GM21381 (cell line): Measurements from ENCODE around the gene LRRC14B.
"Not testable (repeated sequence)": the region's sequence is repeated elsewhere in the genome, so short reads cannot be mapped to it uniquely, and the experiment has no call there.

Source experiments
- ATAC-seq: cut with Tn5 transposase; IDR thresholded peaks from one replicate; pipeline ENCODE4 v1.9.1; 2021; ENCODE audit warnings: mild to moderate bottlenecking, moderate library complexity; ENCODE audit not compliant: unreplicated experiment

The LRRC14B gene

GRCh38 chr5:159448-160172 is 31.7 kb upstream of the LRRC14B start:
- no peak for ATAC-seq

- ATAC-seq, result no peak
Measured at GRCh38 chr5:160173-160510, 31.2 kb upstream of the LRRC14B start.

- ATAC-seq, result no peak
Measured at GRCh38 chr5:160921-161802, 30.1 kb upstream of the LRRC14B start.

GRCh38 chr5:161803-162110 is 29.5 kb upstream of the LRRC14B start:
- ATAC-seq, result no peak

- no peak for ATAC-seq
Measured at GRCh38 chr5:162190-162564, 29.1 kb upstream of the LRRC14B start.

GRCh38 chr5:162565-163337 is 28.5 kb upstream of the LRRC14B start:
- ATAC-seq, result no peak

GRCh38 chr5:163338-163620 is 28.0 kb upstream of the LRRC14B start:
- ATAC-seq, result no peak

- no peak for ATAC-seq
Measured at GRCh38 chr5:163841-164240, 27.5 kb upstream of the LRRC14B start.

GRCh38 chr5:164244-164643 is 27.1 kb upstream of the LRRC14B start:
- ATAC-seq, result no peak

GRCh38 chr5:164783-165182 is 26.5 kb upstream of the LRRC14B start:
- not testable (repeated sequence) for ATAC-seq

GRCh38 chr5:166441-167372 is 24.6 kb upstream of the LRRC14B start:
- ATAC-seq, result no peak

- ATAC-seq, result no peak
Measured at GRCh38 chr5:167511-167910, 23.8 kb upstream of the LRRC14B start.

- no peak for ATAC-seq
Measured at GRCh38 chr5:167982-168660, 23.2 kb upstream of the LRRC14B start.

- no peak for ATAC-seq
Measured at GRCh38 chr5:169071-169727, 22.1 kb upstream of the LRRC14B start.

- no peak for ATAC-seq
Measured at GRCh38 chr5:169728-170094, 21.6 kb upstream of the LRRC14B start.

- no peak for ATAC-seq
Measured at GRCh38 chr5:170971-171800, 20.1 kb upstream of the LRRC14B start.

GRCh38 chr5:171801-172331 is 19.4 kb upstream of the LRRC14B start:
- no peak for ATAC-seq

GRCh38 chr5:172421-172820 is 18.9 kb upstream of the LRRC14B start:
- no peak for ATAC-seq

GRCh38 chr5:172841-173251 is 18.4 kb upstream of the LRRC14B start:
- no peak for ATAC-seq
